Prostate gland (tissue), 2 donors: Measurements from ENCODE around the gene ZNF804B.

Experiments
- CTCF ChIP-seq, 4 experiments: fragments of 200-600 bp in 2 of 4; fragments of 450-650 bp in 2 of 4; sonication (generic) in 2 of 4; IDR thresholded peaks; 1 replicate in 3 of 4; 2 replicates in 1 of 4; pipeline ENCODE4 v1.5.1; 2016 to 2019; ENCODE audit warnings: antibody characterized with exemption in 4 of 4, mild to moderate bottlenecking in 2 of 4, moderate library complexity in 2 of 4
- POLR2A ChIP-seq: fragments of 450-650 bp; IDR thresholded peaks from one replicate; pipeline ENCODE4 v1.6.1; 2016; ENCODE audit warnings: antibody characterized with exemption, mild to moderate bottlenecking
- POLR2AphosphoS5 ChIP-seq: sonication (generic); formaldehyde crosslinking; IDR thresholded peaks from one replicate; pipeline ENCODE4 v1.6.1; 2017; ENCODE audit warnings: antibody characterized with exemption

- TF ChIP-seq POLR2A (no peak), CTCF (IDR thresholded peaks at IDR 0.05) (no peak), POLR2AphosphoS5 (no peak)
Observed at GRCh38 chr7:89021741-89022140, 262.2 kb downstream of the ZNF804B start.
